GM21786 (cell line): Measurements from ENCODE around the gene C20orf173.
"Not testable (repeated sequence)": the region's sequence is repeated elsewhere in the genome, so short reads cannot be mapped to it uniquely, and the experiment has no call there.

Experiments
- ATAC-seq: cut with Tn5 transposase; IDR thresholded peaks from one replicate; pipeline ENCODE4 v1.9.1; 2021; ENCODE audit not compliant: unreplicated experiment

C20orf173 gene

GRCh38 chr20:35529552-35529951 lies at the start of gene C20orf173:
Gene C20orf173, minus strand, starts transcription at chr20:35529652. Its CDS starts 279 bp downstream, at chr20:35529373.
- ATAC-seq: no peak

- no peak for ATAC-seq
These were observed 49.7 kb upstream of the C20orf173 start for GRCh38 chr20:35579196-35579595.

GRCh38 chr20:35578469-35578868 lies 49.0 kb upstream of the C20orf173 start:
- ATAC-seq: no peak

GRCh38 chr20:35576816-35577215 lies 47.4 kb upstream of the C20orf173 start:
- ATAC-seq: no peak

- ATAC-seq: no peak
These were observed 46.5 kb upstream of the C20orf173 start for GRCh38 chr20:35575958-35576357.

GRCh38 chr20:35572838-35573237 lies 43.4 kb upstream of the C20orf173 start:
- ATAC-seq: no peak

- no peak for ATAC-seq
These were observed 42.1 kb upstream of the C20orf173 start for GRCh38 chr20:35571555-35571954.

GRCh38 chr20:35568645-35569044 lies 39.2 kb upstream of the C20orf173 start:
- no peak for ATAC-seq

GRCh38 chr20:35564905-35565304 lies 35.5 kb upstream of the C20orf173 start:
- no peak for ATAC-seq

- no peak for ATAC-seq
These were observed 34.4 kb upstream of the C20orf173 start for GRCh38 chr20:35563834-35564233.

GRCh38 chr20:35562541-35563110 lies 33.2 kb upstream of the C20orf173 start:
- no peak for ATAC-seq

GRCh38 chr20:35561671-35562070 lies 32.2 kb upstream of the C20orf173 start:
- ATAC-seq: no peak

GRCh38 chr20:35561268-35561667 lies 31.8 kb upstream of the C20orf173 start:
- no peak for ATAC-seq

GRCh38 chr20:35560541-35560940 lies 31.1 kb upstream of the C20orf173 start:
- no peak for ATAC-seq

- ATAC-seq: no peak
These were observed 30.7 kb upstream of the C20orf173 start for GRCh38 chr20:35560105-35560511.

GRCh38 chr20:35559042-35559693 lies 29.7 kb upstream of the C20orf173 start:
- no peak for ATAC-seq

- no peak for ATAC-seq
These were observed 29.0 kb upstream of the C20orf173 start for GRCh38 chr20:35558451-35558850.

- ATAC-seq: no peak
These were observed 27.4 kb upstream of the C20orf173 start for GRCh38 chr20:35556871-35557270.

GRCh38 chr20:35555951-35556645 lies 26.6 kb upstream of the C20orf173 start:
- no peak for ATAC-seq

GRCh38 chr20:35555461-35555860 lies 26.0 kb upstream of the C20orf173 start:
- ATAC-seq: not testable (repeated sequence)

- ATAC-seq: no peak
These were observed 23.5 kb upstream of the C20orf173 start for GRCh38 chr20:35552914-35553313.

- no peak for ATAC-seq
These were observed 22.1 kb upstream of the C20orf173 start for GRCh38 chr20:35551503-35551902.
